GM12874 (cell line): ENCODE measurements around the gene PDSS2.

Experiments
- TF ChIP-seq, protein P1 (sequence below): IDR thresholded peaks from 2 replicates; pipeline ENCODE4 v1.5.1; 2011; ENCODE audit warnings: low read depth, mild to moderate bottlenecking, control low read depth, low read length, moderate library complexity; ENCODE audit not compliant: insufficient read depth

Gene PDSS2

DNA sequence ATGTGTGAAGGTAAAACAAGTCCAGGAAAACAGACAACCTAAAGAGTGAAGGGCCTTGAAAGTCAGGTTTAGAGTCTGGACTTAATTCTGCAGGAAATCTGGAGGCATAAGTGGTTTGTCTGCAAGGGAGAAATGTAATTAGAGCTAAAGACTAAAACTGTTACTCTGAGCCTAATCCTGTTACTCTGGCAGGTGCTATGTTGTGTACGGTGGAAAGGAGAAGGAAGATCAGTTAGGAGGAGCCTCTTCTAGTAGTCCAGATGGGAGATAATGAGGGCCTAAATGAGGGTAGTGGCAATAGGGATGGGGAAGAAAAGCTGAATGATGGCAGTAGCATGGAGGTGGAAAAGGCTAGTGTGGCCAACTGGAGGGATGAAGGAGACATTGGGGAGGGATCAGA lies 118.5 kb downstream of the PDSS2 start:
- TF ChIP-seq, protein P1, sequence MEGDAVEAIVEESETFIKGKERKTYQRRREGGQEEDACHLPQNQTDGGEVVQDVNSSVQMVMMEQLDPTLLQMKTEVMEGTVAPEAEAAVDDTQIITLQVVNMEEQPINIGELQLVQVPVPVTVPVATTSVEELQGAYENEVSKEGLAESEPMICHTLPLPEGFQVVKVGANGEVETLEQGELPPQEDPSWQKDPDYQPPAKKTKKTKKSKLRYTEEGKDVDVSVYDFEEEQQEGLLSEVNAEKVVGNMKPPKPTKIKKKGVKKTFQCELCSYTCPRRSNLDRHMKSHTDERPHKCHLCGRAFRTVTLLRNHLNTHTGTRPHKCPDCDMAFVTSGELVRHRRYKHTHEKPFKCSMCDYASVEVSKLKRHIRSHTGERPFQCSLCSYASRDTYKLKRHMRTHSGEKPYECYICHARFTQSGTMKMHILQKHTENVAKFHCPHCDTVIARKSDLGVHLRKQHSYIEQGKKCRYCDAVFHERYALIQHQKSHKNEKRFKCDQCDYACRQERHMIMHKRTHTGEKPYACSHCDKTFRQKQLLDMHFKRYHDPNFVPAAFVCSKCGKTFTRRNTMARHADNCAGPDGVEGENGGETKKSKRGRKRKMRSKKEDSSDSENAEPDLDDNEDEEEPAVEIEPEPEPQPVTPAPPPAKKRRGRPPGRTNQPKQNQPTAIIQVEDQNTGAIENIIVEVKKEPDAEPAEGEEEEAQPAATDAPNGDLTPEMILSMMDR: no peak

GRCh38 chr6:107337191-107337741 lies 122.1 kb downstream of the PDSS2 start:
- TF ChIP-seq, protein P1: no peak

- TF ChIP-seq, protein P1: no peak
Observed at GRCh38 chr6:107334026-107334425, 125.3 kb downstream of the PDSS2 start.

GRCh38 chr6:107333491-107333890 lies 125.9 kb downstream of the PDSS2 start:
- TF ChIP-seq, protein P1: no peak

DNA sequence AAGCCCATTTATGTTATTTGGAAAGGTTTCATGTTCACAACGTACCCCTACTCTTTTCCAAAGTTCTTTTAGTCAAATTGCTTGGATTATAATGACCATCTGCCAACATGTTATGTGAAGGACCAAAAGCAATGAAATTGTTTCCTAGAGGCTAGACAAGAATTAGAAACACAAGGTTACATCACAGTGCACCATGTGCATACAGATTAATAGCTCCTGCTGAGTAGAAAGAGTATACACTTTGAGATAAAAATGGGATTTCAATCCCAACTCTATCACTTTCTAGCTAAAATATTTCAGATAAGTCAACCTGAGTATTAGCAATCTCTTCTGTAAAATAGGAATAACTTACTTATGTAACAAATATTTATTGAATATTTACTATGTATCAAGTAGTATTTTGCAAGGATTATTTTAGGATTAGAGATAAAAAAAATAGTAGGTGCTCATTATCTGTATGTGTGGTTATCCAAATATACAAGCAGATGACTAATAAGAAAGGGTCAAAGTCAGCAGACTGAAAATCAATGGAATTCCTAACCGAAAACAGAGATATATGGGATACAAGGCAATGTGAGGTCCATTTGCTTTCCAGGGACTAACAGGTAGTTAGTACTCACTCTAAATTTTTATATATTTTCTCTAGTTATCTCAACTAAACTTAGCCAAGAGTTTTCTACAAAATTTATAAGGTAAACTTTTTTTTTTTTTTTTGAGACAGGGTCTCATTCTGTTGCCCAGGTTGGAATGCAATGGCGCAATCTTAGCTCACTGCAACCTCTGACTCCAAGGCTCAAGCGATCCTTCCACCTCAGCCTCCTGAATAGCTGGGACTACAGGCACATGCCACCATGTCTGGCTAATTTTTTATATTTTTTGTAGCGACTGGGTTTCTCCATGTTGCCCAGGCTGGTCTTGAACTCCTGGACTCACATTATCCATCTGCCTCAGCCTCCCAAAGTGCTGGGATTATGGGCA lies 127.7 kb downstream of the PDSS2 start:
- TF ChIP-seq, protein P1: no peak

DNA sequence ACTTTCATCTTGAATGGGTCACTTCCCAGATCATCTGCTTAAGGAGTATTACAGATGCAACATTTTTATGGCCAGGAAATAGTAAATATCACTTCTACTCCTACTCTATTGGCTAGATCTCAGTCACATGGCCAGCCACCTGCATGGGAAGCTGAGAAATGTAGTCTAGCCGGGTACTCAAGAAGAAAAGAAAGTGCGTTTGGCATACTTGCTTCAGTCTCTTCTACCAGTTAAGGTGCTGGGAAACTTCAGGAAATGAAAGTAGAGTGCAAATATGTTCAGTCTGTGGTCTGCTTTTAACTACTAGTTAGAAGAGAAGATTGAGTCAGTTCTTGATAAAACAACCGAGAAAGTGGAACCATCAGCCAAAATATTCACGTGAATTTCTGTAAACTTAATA lies 129.2 kb downstream of the PDSS2 start:
- TF ChIP-seq, protein P1: no peak

GRCh38 chr6:107329063-107329860 lies 130.1 kb downstream of the PDSS2 start:
- TF ChIP-seq, protein P1: no peak
